ENCODE data around the gene NFIX. TPM values are rescaled to one million over a fixed set of nuclear protein-coding genes. Genes with fewer than 3 reads are reported as not detected.

NFIX gene
- polyA plus RNA-seq, 1 donor (not counting 4 experiments of a cell fraction or from before 2014, with no cell fraction given): 5.2 TPM

DNA sequence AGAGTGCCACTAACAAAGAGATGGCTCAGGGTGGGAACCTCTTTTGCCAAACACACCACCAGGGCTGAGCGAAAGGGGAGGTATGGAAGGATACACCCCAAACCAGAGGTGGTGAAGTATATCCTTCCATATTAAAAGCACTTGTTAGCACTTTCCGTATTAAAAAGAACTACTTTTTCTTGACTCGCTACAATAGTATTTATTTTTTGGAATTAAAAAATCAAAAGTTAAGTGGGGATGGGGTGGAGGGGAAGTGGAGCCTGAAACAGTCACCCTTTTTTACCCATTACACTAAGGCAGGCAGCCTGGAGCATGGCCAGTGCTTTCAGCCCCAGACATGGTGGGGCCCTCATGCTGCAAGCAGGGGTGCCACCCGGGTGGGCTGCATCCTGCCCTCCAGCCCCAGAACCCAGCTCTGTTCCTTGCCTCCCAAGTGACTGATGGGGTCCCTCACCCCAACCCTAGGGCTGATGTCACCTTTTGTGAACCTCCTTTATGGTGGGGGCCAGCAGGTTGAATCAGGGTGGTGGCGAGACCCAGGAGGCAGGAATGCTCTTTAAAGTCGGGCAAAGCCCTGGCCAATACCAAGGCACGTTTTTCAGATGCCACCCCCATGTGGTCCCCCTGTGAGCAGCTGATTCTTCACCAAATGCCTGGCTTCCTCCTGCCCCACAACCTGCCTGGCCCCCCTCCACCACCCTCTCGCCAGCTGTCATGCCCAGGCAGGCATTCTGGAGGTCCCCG, 76.3 kb downstream of the NFIX start:
- Histone ChIP-seq H3K9ac (ENCODE audit: control insufficient read depth, extremely low read depth, insufficient read depth, low read length) (no peak overlapping the region), H3K27ac (ENCODE audit: control insufficient read depth, insufficient read depth, low read length) (no peak overlapping the region), H3K4me2 (ENCODE audit: control insufficient read depth, extremely low read depth, insufficient read depth, low read depth, low read length) (no peak overlapping the region), H3K36me3 (ENCODE audit: control insufficient read depth in 2 of 2, extremely low read depth in 1 of 2, insufficient read depth in 2 of 2, low read length in 2 of 2) (peaks cover 7 to 29% of the 10 kb centered on the region in 2 experiments), H2AFZ (ENCODE audit: control insufficient read depth, low read length) (no peak overlapping the region), H4K20me1 (ENCODE audit: control insufficient read depth, extremely low read depth, insufficient read depth, low read length) (no peaks in the 10 kb centered on the region), H3K9me3 (ENCODE audit: control insufficient read depth, low read depth, low read length) (no peaks in the 10 kb centered on the region), H3K4me1 (ENCODE audit: control insufficient read depth, extremely low read depth, insufficient read depth, low read length) (no peaks in the 10 kb centered on the region), H3K4me3 (ENCODE audit: control insufficient read depth in 2 of 3, extremely low read depth in 1 of 3, insufficient read depth in 2 of 3, low read depth in 1 of 3, low read length in 3 of 3) (no peak overlapping the region), H3K79me2 (ENCODE audit: control insufficient read depth, insufficient read depth, low read length) (peaks cover 4% of the 10 kb centered on the region), H3K9me1 (ENCODE audit: control insufficient read depth, extremely low read depth, insufficient read depth, low read length) (no peaks in the 10 kb centered on the region), H3K27me3 (ENCODE audit: control insufficient read depth, extremely low read depth, insufficient read depth, low read length) (no peaks in the 10 kb centered on the region)
- FAIRE-seq: no peak
- no peak for DNase-seq (ENCODE audit: low read depth, low spot score)
- dilution Hi-C loops (cut with MboI; ENCODE audit: extremely low pct_ligation_motif_present, low sequenced_read_pairs): no loop called here
- TF ChIP-seq EZH2 (IDR thresholded peaks at IDR 0.05; ENCODE audit: low read length): no peak
- TF ChIP-seq, protein P1, sequence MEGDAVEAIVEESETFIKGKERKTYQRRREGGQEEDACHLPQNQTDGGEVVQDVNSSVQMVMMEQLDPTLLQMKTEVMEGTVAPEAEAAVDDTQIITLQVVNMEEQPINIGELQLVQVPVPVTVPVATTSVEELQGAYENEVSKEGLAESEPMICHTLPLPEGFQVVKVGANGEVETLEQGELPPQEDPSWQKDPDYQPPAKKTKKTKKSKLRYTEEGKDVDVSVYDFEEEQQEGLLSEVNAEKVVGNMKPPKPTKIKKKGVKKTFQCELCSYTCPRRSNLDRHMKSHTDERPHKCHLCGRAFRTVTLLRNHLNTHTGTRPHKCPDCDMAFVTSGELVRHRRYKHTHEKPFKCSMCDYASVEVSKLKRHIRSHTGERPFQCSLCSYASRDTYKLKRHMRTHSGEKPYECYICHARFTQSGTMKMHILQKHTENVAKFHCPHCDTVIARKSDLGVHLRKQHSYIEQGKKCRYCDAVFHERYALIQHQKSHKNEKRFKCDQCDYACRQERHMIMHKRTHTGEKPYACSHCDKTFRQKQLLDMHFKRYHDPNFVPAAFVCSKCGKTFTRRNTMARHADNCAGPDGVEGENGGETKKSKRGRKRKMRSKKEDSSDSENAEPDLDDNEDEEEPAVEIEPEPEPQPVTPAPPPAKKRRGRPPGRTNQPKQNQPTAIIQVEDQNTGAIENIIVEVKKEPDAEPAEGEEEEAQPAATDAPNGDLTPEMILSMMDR (optimal IDR thresholded peaks at IDR 0.05 in 1 of 3, IDR thresholded peaks at IDR 0.05 in 1 of 3, conservative IDR thresholded peaks at IDR 0.05 in 1 of 3; ENCODE audit: extremely low read depth in 1 of 3, insufficient read depth in 2 of 3, low read length in 3 of 3): no peak

- H4K20me1 ChIP-seq (ENCODE audit: control insufficient read depth, extremely low read depth, insufficient read depth, low read length): no peaks in the 10 kb centered on the region
- no peaks in the 10 kb centered on the region for H3K27me3 ChIP-seq (ENCODE audit: control insufficient read depth, extremely low read depth, insufficient read depth, low read length)
- H3K27ac ChIP-seq (ENCODE audit: control insufficient read depth, insufficient read depth, low read length): no peak overlapping the region
- no peaks in the 10 kb centered on the region for H3K9me3 ChIP-seq (ENCODE audit: control insufficient read depth, low read depth, low read length)
- H3K36me3 ChIP-seq (ENCODE audit: control insufficient read depth in 2 of 2, extremely low read depth in 1 of 2, insufficient read depth in 2 of 2, low read length in 2 of 2): peaks cover 10 to 33% of the 10 kb centered on the region in 2 experiments
- H3K4me1 ChIP-seq (ENCODE audit: control insufficient read depth, extremely low read depth, insufficient read depth, low read length): no peaks in the 10 kb centered on the region
- H3K4me3 ChIP-seq (ENCODE audit: control insufficient read depth in 2 of 3, extremely low read depth in 1 of 3, insufficient read depth in 2 of 3, low read depth in 1 of 3, low read length in 3 of 3): no peak overlapping the region
- H3K9ac ChIP-seq (ENCODE audit: control insufficient read depth, extremely low read depth, insufficient read depth, low read length): no peak overlapping the region
- no peaks in the 10 kb centered on the region for H3K9me1 ChIP-seq (ENCODE audit: control insufficient read depth, extremely low read depth, insufficient read depth, low read length)
- H3K79me2 ChIP-seq (ENCODE audit: control insufficient read depth, insufficient read depth, low read length): peaks cover 3% of the 10 kb centered on the region
- dilution Hi-C loops (cut with MboI; ENCODE audit: extremely low pct_ligation_motif_present, low sequenced_read_pairs): no loop called here
- no peak overlapping the region for H3K4me2 ChIP-seq (ENCODE audit: control insufficient read depth, extremely low read depth, insufficient read depth, low read depth, low read length)
- FAIRE-seq: no peak
- H2AFZ ChIP-seq (ENCODE audit: control insufficient read depth, low read length): no peak overlapping the region
- no peak for TF ChIP-seq EZH2 (IDR thresholded peaks at IDR 0.05; ENCODE audit: low read length)
- TF ChIP-seq, protein P1 (optimal IDR thresholded peaks at IDR 0.05 in 1 of 3, IDR thresholded peaks at IDR 0.05 in 1 of 3, conservative IDR thresholded peaks at IDR 0.05 in 1 of 3; ENCODE audit: extremely low read depth in 1 of 3, insufficient read depth in 2 of 3, low read length in 3 of 3): peak in 1 of 3 experiments; percentile 6
- no peak for DNase-seq (ENCODE audit: low read depth, low spot score)
These were observed 77.1 kb downstream of the NFIX start for GRCh38 chr19:13072188-13072908.
